ENCODE results near the gene ALDH1B1. TPM values are rescaled to one million over a fixed set of nuclear protein-coding genes. Genes with fewer than 3 reads are reported as not detected.

Gene ALDH1B1
- total and polyA plus RNA-seq, 9 of the 15 experiments (the other 6 are each of a cell fraction or from before 2014, with no cell fraction given) = 8.6 to 46.5 (median 30.8) TPM

DNA sequence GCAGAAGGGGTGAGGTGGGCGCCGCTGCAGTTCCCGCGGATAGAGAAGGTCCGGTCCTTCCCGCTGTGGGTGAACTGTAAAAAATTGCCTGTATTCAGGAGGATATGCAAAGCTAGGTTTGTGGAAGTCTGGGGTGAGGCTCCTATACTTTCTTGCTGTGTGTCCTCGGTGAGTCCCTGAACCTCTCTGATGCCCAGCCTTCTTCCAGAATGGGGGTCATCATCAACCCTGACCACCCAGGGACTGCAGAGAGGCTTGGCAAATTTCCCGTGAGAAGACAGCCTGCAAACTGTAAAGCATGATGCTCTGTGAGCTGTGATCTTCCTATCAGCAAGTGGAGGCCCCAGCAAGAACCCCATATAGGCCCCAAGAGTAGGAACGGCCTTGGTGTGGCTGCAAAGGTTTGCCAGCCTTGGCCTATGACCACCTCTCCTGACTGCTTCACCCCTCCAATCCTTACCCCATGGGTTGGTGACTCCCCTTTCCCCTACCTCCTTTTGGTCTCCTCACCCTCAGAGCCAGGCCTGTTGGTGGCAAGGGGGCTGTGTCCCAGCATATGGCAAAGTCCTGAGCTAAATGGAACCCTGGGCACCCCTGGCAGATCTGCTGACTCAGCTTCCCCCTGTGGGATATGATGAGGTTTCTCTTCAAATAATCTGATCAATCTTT, 760 bp downstream of the ALDH1B1 start (continued):
- TF ChIP-seq, protein P1, sequence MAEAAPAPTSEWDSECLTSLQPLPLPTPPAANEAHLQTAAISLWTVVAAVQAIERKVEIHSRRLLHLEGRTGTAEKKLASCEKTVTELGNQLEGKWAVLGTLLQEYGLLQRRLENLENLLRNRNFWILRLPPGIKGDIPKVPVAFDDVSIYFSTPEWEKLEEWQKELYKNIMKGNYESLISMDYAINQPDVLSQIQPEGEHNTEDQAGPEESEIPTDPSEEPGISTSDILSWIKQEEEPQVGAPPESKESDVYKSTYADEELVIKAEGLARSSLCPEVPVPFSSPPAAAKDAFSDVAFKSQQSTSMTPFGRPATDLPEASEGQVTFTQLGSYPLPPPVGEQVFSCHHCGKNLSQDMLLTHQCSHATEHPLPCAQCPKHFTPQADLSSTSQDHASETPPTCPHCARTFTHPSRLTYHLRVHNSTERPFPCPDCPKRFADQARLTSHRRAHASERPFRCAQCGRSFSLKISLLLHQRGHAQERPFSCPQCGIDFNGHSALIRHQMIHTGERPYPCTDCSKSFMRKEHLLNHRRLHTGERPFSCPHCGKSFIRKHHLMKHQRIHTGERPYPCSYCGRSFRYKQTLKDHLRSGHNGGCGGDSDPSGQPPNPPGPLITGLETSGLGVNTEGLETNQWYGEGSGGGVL (CRISPR knock-in tag; IDR thresholded peaks at IDR 0.05) = no peak
- TF ChIP-seq RBM15 (IDR thresholded peaks at IDR 0.05; ENCODE audit: insufficient read depth, low read length) (no peak), CHD4 (IDR thresholded peaks at IDR 0.05; ENCODE audit: insufficient read depth, insufficient replicate concordance, low read depth, low read length, poor library complexity, severe bottlenecking) (peak; percentile 65), SMARCA4 (IDR thresholded peaks at IDR 0.05) (peak; percentile 27; the same call in 1 of the 2 replicates), RERE (CRISPR knock-in tag; IDR thresholded peaks at IDR 0.05; ENCODE audit: borderline replicate concordance) (0 out of 2 replicates have a peak, but pooled peaks have one; percentile 47)
